Measurements from ENCODE around the gene PZP.

The PZP gene

DNA sequence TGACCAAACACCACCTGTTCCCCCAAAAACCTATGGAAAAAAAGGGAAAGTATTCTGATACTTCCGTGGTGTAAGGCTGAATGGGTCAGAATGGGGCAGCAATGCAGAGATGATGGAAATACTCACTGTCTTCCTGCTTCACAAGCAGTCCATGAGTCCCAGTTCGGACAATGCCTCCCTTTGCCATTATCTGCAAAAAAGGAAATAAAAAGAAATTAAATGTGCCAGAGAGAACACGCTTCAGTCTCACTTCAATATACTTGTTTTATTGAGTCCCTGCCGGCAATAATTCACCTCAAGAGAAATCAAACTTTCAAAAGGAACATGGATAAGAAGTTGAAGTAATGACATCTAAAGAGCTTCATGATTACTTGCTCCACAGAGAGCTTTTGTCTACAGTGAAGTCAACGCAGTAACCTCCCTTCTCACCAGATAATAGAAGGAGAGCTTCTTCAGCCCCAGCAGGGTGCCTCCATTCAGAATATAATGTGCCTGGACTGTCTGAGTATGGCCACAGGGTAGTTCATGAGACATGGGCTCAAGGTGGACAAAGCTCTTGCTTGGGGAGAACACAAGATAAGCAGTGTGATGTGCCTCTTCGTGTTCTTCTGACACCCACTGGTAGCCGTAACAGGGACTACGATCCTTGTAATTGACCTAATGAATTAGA is 107.0 kb downstream of the PZP start:
- no peak for DNase-seq

DNA sequence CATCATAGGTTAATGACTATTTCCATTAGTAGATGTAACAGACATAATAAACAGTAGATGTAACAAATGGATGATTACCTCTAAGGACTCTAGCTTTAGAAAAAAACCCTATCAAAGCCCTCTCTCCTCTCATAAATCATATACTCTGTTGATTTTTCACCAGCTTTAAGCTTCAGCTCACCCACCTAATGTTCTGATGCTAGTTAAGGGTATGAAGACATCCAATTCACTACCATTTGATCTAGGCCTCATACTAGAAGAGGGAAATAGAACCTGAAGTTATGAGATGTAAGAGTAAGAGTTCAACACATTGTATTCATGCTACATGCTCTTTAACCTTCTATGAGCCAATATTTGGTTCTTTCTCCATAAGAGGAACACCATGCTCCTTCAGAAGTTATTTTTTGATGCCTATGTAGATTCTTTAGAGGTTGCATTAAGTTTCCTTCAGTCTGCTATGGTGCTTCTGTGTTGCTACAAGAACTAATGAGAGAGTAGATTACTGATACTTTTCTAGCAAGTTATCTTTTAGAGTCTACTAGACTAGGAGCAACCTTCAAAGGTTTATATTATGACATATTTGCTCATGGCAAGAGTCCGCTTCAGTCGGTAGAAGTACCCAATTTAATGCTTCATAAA is 108.5 kb downstream of the PZP start:
- no peak for DNase-seq

Data from DMS53 (cell line).